Measurements from ENCODE around the gene CD274. TPM values are rescaled to one million over a fixed set of nuclear protein-coding genes. Genes with fewer than 3 reads are reported as not detected.

Gene CD274
- total RNA-seq, 1 experiment from 2014 or later: 2.5 TPM

DNA sequence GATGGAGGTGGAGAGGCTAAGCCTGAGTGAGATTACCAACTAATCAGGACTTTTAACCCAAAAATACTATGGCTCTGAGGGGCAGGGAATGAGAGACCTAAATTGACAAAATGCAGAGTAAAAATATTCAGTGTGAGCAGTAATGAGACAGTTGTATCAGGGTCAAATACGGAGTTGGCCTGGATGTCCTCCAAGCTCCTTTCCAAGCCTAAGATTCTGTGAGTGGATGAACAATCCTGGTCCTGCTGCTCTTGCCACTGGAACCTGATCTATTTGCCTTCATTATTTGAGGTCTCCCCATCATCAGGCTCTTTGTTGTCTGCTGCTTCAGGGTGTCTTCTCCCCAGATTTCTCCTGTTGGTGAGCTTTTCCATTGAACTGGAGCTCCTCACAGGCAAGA lies 61.1 kb downstream of the CD274 start:
- Histone ChIP-seq H3K9ac (ENCODE audit: low read length) (no peak overlapping the region), H3K36me3 (ENCODE audit: control insufficient read depth in 1 of 2, insufficient read depth in 2 of 2, low read length in 2 of 2) (no peaks in the 10 kb centered on the region), H3K79me2 (ENCODE audit: insufficient read depth, low read length) (no peaks in the 10 kb centered on the region), H4K20me1 (ENCODE audit: insufficient read depth) (no peaks in the 10 kb centered on the region), H3K4me2 (ENCODE audit: low read length) (no peak overlapping the region), H3K9me3 (ENCODE audit: control insufficient read depth in 1 of 2, insufficient read depth in 1 of 2, low read depth in 1 of 2, low read length in 2 of 2) (no peaks in the 10 kb centered on the region), H3K4me1 (ENCODE audit: control insufficient read depth in 1 of 2, insufficient read depth in 2 of 2, low read length in 2 of 2) (peaks cover 0 to 25% of the 10 kb centered on the region in 2 experiments; a peak in 2 of 4 replicates), H3K9me2 (ENCODE audit: insufficient read depth) (no peaks in the 10 kb centered on the region), H2AFZ (ENCODE audit: low read depth, low read length, poor library complexity, severe bottlenecking) (no peak overlapping the region), H3K27me3 (ENCODE audit: insufficient read depth, low read length) (no peaks in the 10 kb centered on the region), H3K4me3 (replicated peaks in 1 of 2; ENCODE audit: low read depth in 1 of 2, low read length in 2 of 2) (no peak overlapping the region), H3K27ac (ENCODE audit: low read depth, low read length) (no peak overlapping the region)
- TF ChIP-seq SP1 (IDR thresholded peaks at IDR 0.05; ENCODE audit: low read depth) (no peak), EGR1 (IDR thresholded peaks at IDR 0.05; ENCODE audit: low read depth) (no peak), CTCF (IDR thresholded peaks at IDR 0.05 in 2 of 3, conservative IDR thresholded peaks at IDR 0.05 in 1 of 3; ENCODE audit: borderline replicate concordance in 1 of 3, insufficient read depth in 1 of 3, low read depth in 2 of 3, low read length in 2 of 3) (no peak), ATF3 (IDR thresholded peaks at IDR 0.05) (no peak), CBX3 (IDR thresholded peaks at IDR 0.05; ENCODE audit: low read depth) (no peak), CEBPB (IDR thresholded peaks at IDR 0.05; ENCODE audit: low read depth) (no peak), SIN3A (IDR thresholded peaks at IDR 0.05; ENCODE audit: low read depth) (no peak), YY1 (IDR thresholded peaks at IDR 0.05; ENCODE audit: extremely low read depth, insufficient replicate concordance, low read depth, low read length) (no peak), ZNF274 (IDR thresholded peaks at IDR 0.05; ENCODE audit: low read depth, low read length) (no peak), ZFX (IDR thresholded peaks at IDR 0.05) (no peak), FOSL1 (IDR thresholded peaks at IDR 0.05; ENCODE audit: low read depth) (no peak), ZBTB33 (IDR thresholded peaks at IDR 0.05; ENCODE audit: extremely low read depth, insufficient replicate concordance, low read length) (no peak), POLR2AphosphoS5 (IDR thresholded peaks at IDR 0.05; ENCODE audit: low read depth, low read length) (no peak), POLR2A (IDR thresholded peaks at IDR 0.05; ENCODE audit: borderline replicate concordance, extremely low read depth, insufficient read depth, insufficient read length) (no peak)
- TF ChIP-seq, protein P1, sequence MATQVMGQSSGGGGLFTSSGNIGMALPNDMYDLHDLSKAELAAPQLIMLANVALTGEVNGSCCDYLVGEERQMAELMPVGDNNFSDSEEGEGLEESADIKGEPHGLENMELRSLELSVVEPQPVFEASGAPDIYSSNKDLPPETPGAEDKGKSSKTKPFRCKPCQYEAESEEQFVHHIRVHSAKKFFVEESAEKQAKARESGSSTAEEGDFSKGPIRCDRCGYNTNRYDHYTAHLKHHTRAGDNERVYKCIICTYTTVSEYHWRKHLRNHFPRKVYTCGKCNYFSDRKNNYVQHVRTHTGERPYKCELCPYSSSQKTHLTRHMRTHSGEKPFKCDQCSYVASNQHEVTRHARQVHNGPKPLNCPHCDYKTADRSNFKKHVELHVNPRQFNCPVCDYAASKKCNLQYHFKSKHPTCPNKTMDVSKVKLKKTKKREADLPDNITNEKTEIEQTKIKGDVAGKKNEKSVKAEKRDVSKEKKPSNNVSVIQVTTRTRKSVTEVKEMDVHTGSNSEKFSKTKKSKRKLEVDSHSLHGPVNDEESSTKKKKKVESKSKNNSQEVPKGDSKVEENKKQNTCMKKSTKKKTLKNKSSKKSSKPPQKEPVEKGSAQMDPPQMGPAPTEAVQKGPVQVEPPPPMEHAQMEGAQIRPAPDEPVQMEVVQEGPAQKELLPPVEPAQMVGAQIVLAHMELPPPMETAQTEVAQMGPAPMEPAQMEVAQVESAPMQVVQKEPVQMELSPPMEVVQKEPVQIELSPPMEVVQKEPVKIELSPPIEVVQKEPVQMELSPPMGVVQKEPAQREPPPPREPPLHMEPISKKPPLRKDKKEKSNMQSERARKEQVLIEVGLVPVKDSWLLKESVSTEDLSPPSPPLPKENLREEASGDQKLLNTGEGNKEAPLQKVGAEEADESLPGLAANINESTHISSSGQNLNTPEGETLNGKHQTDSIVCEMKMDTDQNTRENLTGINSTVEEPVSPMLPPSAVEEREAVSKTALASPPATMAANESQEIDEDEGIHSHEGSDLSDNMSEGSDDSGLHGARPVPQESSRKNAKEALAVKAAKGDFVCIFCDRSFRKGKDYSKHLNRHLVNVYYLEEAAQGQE (IDR thresholded peaks at IDR 0.05; ENCODE audit: low read depth): no peak
- intact Hi-C loops (cut with micrococcal nuclease): loop anchor here (5.0 to 10.0 kb wide), 2 partner anchors 59 to 63 kb away; partner anchors contain the start of gene CD274
- CTCF ChIA-PET: no interaction called here
- RAD21 ChIA-PET (ENCODE audit: low non-redundant PET in 1 of 2, low total read pairs in 2 of 2, uncharacterized antibody in 2 of 2, unreplicated experiment in 2 of 2): no interaction called here
- ATAC-seq: no peak
- POLR2A ChIA-PET: no interaction called here
- BruUV-seq (replicated peaks): no TSS peak
- no peak for DNase-seq (ENCODE audit: low read depth, low spot score)
